ENCODE results near the gene FRRS1L.

GRCh38 chr9:109083141-109083540, 83.9 kb downstream of the FRRS1L start:
- TF ChIP-seq CTCF (IDR thresholded peaks at IDR 0.05) (no peak), POLR2A (IDR thresholded peaks at IDR 0.05) (no peak)

Data from Peyer's patch (tissue), 4 donors.